ENCODE measurements around the gene PWWP2A.

DNA sequence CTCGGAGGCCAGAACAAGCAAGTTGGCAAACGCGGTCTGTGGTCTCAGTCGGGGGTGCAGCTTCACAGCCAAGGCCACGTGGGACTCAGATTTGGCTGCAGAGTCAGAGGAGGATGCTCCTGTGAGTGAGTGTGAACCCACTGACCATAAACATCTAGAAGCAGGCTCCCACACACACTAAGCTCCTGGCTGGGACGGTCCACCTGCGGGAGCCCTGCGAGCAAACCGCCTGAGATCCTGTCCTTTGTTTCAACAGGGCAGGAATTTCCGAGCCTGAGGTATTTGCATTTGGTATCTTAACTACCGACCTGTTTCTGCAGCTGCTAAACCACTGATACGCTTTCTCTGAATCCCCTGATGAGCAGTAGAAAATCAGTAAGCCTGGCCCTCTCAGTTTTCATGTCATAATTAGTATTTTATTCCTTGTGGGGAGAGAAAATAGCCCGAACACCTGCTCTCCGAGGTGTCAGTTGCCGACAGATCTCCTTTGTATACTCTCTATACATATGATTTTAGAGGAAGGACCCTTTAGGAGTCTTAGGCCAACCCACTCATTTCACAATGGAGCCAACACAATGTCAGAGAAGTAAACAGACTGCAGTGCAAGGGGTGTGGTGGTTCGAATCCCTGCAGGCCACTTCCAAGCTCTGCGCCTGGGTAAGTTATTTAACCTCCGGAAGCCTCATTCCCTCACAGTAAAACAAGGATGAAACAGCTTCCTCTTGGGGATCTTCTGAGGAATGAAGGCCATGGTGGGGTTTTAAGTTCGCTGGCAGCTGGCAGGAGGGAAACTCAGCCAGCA, 40.9 kb upstream of the PWWP2A start:
- TF ChIP-seq, protein P1, sequence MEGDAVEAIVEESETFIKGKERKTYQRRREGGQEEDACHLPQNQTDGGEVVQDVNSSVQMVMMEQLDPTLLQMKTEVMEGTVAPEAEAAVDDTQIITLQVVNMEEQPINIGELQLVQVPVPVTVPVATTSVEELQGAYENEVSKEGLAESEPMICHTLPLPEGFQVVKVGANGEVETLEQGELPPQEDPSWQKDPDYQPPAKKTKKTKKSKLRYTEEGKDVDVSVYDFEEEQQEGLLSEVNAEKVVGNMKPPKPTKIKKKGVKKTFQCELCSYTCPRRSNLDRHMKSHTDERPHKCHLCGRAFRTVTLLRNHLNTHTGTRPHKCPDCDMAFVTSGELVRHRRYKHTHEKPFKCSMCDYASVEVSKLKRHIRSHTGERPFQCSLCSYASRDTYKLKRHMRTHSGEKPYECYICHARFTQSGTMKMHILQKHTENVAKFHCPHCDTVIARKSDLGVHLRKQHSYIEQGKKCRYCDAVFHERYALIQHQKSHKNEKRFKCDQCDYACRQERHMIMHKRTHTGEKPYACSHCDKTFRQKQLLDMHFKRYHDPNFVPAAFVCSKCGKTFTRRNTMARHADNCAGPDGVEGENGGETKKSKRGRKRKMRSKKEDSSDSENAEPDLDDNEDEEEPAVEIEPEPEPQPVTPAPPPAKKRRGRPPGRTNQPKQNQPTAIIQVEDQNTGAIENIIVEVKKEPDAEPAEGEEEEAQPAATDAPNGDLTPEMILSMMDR (IDR thresholded peaks at IDR 0.05): no peak
- TF ChIP-seq POLR2A (IDR thresholded peaks at IDR 0.05): no peak
